ENCODE results near the gene RPS6KA4.
"Not testable (repeated sequence)": the region's sequence is repeated elsewhere in the genome, so short reads cannot be mapped to it uniquely, and the experiment has no call there.

Gene RPS6KA4

GRCh38 chr11:64385945-64386704, 27.2 kb downstream of the RPS6KA4 start:
- no peak for DNase-seq (ENCODE audit: low spot score)

- no peak for DNase-seq (ENCODE audit: low spot score)
Measured at GRCh38 chr11:64387916-64388315, 29.0 kb downstream of the RPS6KA4 start.

DNA sequence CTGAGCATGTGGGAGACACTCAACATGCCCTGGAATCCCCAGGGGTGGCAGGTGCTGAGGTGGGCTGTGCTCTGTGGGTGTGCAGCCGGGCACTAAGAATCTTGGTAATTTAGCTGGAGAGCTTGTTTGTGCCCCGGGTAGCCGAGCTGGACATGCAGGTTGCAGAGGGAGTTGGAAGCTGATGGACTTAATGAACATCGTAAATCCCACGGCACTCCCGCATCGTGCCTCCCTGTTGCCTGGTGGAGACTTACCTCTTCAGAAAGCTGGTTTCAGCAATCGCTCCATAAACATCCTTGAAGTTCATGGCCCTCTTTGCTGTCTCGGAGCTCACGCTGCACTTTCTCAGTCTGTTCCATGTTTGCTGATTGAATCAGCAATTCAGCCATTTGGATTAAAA, 29.9 kb downstream of the RPS6KA4 start:
- no peak for DNase-seq (ENCODE audit: low spot score)

DNA sequence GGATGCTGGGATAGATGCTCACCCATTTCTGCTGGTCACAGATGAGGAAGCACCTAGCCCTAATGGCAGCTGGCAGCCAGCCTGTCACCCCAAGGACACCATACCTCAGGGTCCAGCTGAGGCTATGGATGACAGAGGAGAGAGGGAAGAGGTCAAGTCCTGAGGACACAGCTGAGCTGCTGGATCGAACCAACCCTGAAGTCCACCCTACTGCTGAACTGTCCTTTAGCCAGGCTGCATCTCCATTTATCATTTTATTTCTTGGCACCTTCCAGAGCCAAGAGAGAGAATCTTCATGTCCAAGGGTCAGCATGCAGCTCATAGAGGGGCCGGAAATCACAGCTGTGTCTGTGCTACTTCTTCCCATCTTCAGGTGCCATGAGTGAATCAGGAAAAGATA, 30.9 kb downstream of the RPS6KA4 start:
- DNase-seq (ENCODE audit: low spot score): no peak

DNA sequence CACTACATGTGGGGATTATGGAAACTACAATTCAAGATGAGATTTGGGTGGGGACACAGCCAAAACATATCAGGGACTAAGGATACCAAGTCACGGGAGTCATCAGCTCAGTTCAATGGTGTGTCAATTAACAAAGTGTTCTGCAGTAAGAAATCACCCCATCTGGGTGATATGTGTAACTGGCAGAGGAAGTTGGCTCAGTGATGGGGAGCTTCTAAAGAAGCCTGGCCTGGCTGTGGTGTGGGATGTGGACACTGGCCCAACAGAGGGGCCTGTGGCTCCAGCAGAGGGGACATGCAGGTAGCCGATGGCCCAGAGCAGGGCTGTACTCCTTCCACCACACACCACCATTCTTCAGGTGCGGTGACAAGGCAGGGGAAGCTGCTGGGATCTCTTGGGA, 31.6 kb downstream of the RPS6KA4 start:
- DNase-seq (ENCODE audit: low spot score): no peak

DNA sequence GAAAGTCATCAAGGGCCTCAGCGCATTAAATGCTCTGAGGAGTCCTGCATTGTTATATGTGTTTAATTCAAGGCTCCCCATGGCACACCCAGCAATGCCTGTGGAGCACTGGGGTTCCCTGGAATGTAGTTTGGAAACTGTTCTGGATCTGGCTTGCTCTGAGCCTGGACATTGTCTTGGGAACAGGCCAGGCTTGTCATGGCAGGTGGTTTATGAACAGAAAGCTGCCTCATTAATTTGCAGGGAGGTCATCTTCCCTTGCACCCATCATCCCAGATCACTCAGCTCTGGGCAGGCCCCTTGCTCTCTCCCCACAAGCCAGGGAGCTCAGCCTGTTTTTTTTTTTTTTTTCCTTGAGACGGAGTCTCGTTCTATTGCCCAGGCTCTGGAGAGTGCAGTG, 32.9 kb downstream of the RPS6KA4 start:
- DNase-seq (ENCODE audit: low spot score): peak; percentile 72

GRCh38 chr11:64395545-64396078, 36.6 kb downstream of the RPS6KA4 start:
- no peak for DNase-seq (ENCODE audit: low spot score)

DNA sequence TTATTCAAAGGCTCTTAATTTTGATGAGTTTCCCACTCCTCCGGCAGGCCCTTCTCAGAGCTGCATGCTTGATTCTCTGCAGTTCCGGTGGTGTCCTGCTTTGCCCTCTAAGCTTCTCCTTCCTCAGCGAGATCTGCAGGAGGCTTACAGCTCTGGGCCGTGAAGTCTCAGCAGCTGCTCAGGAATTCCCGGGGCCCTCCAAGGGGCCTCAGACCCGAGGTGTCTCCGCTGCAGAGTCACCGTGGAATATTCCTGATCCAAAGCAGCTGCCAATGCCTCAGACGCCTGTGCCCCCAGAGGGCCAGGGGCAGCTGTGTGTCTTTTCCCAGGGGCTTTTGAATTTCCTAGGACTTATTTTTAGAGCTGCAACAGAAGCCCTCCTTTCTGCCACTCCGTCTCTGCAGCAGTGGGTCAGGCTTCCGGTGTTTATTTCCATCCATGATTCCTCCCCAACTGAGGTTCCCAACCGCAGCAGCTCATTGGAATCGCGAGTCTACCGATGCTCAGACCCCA, 37.2 kb downstream of the RPS6KA4 start:
- peak; percentile 50 for DNase-seq (ENCODE audit: low spot score)

- DNase-seq (ENCODE audit: low spot score): no peak
Measured at GRCh38 chr11:64400102-64400501, 41.1 kb downstream of the RPS6KA4 start.

DNA sequence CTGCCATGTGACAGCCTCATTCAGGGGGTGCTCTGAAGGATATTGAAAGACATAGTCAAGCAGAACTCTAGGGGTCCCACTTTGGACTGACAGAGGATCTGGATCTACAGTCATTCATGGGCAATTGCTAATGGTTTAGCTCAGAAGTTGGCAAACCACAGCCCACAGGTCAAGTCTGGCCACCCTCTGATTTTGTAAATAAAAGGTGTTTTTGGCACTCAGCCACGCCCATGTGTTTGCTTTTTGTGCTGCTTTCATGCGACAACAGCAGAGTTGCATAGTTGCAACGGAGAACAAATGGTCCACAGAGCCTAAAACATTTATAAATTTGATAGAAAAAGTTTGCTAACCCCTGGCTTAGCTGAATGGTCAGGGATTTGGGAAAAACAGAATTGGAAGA, 41.7 kb downstream of the RPS6KA4 start:
- no peak for DNase-seq (ENCODE audit: low spot score)

- DNase-seq (ENCODE audit: low spot score): no peak
Measured at GRCh38 chr11:64401775-64402174, 42.8 kb downstream of the RPS6KA4 start.

GRCh38 chr11:64403106-64403505, 44.1 kb downstream of the RPS6KA4 start:
- no peak for DNase-seq (ENCODE audit: low spot score)

DNA sequence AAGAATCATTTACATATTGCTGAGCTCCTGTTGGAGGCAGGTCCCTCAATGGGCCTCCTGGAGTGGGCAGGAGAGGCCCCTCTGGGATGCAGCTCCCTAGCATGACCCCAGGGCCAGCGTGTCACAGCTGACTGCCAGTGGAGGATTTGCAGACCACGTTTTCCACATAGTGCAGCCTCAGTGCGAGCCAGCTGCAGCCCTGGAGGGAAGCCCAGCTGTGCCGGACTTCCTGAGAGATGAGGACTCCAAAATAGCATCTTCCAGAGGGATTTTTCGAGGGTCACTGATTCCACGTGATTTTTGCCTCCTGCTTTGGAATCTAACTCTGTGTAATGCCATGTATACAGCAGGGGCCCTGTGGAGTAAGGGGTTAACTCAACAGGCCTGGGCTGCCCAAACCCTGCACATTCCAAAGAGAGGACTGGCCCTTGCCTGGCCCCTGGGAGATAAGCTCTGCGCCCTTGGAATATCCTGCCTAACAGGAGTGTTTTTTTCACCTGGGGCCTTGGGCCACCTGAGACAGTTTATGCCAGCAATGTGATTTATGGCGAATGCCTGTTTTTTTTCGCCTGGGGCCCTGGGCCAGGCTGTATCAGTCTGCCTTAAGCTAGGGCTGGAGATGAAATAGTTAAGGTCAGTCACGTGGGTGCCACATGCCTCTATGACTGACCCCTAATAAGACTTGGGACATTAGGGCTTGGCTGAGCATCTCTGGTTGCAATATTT, 47.4 kb downstream of the RPS6KA4 start:
- DNase-seq (ENCODE audit: low spot score): peak; percentile 68

GRCh38 chr11:64407221-64407620, 48.3 kb downstream of the RPS6KA4 start:
- DNase-seq (ENCODE audit: low spot score): no peak

GRCh38 chr11:64407630-64408029, 48.7 kb downstream of the RPS6KA4 start:
- no peak for DNase-seq (ENCODE audit: low spot score)

DNA sequence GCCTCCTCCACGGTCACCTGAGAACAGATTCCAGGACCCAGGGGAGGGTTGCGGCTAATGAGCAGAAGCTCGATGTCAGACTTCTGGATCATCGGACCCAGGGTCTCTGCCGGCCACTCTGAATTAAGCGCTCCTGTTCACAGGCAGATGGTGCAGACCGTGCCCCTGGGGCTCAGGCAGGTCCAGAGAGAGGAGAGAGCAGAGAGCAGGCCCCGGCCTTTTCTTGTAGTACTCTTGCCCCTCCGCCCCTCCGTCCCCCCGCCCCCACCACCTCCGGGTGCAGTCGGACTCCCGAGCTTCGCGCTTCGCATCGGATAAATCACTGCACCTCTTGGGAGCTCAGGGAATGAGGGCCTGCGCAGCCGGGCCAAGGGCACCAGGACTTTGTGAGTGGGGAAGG, 50.3 kb downstream of the RPS6KA4 start:
- DNase-seq (ENCODE audit: low spot score): no peak

GRCh38 chr11:64409707-64410403, 50.9 kb downstream of the RPS6KA4 start:
- peak; percentile 62 for DNase-seq (ENCODE audit: low spot score)

DNA sequence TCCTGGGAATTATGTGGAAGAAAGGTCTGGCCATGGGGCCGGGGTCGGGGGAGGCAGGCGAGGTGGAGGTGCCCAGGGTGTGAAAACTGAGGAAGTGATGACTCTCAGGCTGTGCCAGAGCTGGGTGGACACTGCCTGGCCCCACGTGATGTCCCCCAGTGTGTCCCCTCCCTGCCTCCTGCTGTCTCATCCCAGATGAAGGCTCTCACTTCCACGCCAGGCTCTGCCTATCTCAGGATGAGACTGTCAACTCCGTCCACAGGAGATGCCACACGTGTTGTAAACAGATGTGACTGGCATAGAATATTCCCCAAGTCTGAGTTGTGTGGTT, 51.4 kb downstream of the RPS6KA4 start:
- no peak for DNase-seq (ENCODE audit: low spot score)

- DNase-seq (ENCODE audit: low spot score): no peak
Measured at GRCh38 chr11:64413417-64413816, 54.5 kb downstream of the RPS6KA4 start.

DNA sequence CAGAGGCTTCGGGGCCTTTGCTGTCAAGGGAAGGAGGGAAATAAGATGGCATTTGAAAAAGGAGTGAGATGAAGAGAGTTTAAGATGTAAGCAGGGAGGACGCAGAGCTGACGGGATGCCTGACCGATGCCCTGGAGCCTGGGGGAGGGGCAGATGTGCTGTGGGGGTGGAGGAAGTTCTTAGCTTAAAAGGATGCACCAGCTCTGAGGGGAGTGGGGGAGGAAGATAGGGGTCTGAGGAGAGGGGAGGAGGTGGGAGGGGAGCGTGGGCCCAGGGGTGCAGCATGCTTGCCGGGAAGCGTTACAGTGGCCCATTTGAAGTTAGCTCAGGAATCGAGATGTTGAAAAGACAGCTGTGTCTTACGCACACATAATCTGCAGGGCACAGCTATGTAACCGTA, 56.3 kb downstream of the RPS6KA4 start:
- DNase-seq (ENCODE audit: low spot score): no peak

DNA sequence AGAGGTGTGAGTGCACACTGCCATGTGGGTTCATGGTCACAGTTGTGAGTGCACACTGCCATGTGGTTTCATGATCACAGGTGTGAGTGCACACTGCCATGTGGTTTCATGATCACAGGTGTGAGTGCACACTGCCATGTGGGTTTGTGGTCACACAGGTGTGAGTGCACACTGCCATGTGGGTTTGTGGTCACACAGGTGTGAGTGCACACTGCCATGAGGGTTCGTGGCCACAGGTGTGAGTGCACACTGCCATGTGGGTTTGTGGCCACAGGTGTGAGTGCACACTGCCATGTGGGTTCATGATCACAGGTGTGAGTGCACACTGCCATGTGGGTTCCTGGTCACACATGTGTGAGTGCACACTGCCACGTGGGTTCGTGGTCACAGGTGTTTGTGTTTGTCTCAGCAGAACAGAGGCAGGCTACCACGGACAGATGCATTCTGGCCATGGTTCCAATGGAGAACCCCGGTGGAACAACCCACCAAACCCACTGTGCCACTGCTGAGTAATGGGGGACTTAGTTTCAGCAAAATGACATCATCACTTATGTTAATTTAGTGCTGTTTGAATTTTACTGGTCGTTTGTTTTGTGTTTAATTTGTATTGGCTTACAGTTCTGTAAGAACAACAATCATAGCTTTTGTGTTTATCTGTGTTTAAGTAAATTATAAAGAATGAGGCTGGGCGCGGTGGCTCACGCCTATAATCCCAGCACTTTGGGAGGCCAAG, 57.2 kb downstream of the RPS6KA4 start:
- DNase-seq (ENCODE audit: low spot score): no peak

DNA sequence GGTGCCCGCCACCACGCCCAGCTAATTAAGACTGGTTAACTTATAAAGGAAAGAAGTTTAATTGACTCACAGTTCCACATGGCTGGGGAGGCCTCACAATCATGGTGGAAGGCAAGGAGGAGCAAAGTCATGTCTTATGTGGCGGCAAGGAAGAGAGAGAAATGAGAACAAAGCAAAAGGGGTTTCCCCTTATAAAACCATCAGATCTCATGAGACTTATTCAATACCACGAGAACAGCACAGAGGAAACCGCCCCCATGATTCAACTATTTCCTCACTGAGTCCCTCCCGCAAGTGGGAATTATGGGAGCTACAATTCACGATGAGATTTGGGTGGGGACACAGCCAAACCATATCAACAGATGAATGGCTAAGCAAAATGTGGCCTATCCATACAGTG, 59.3 kb downstream of the RPS6KA4 start:
- not testable (repeated sequence) for DNase-seq (ENCODE audit: low spot score)
